Measurements from ENCODE around the gene CDC42EP4. TPM values are rescaled to one million over a fixed set of nuclear protein-coding genes. Genes with fewer than 3 reads are reported as not detected.

CDC42EP4 gene
- total RNA-seq, 1 donor from 2014 or later: 22.9 TPM

GRCh38 chr17:73341350-73342049, 29.7 kb upstream of the CDC42EP4 start:
- DNase-seq (ENCODE audit: low spot score): no peak
- Mint-ChIP-seq H3K4me3 (ENCODE audit: unreplicated experiment) (no peak overlapping the region), H3K27me3 (ENCODE audit: unreplicated experiment) (peaks cover 9% of the 10 kb centered on the region), H3K9me3 (ENCODE audit: unreplicated experiment) (no peaks in the 10 kb centered on the region), H3K36me3 (ENCODE audit: low read depth, unreplicated experiment) (no peaks in the 10 kb centered on the region), H3K27ac (ENCODE audit: unreplicated experiment) (no peak overlapping the region), H3K4me1 (ENCODE audit: unreplicated experiment) (no peaks in the 10 kb centered on the region)
- no peak for TF ChIP-seq CTCF (IDR thresholded peaks at IDR 0.05; ENCODE audit: unreplicated experiment)

- Mint-ChIP-seq H3K4me3 (ENCODE audit: unreplicated experiment) (no peak overlapping the region), H3K36me3 (ENCODE audit: low read depth, unreplicated experiment) (no peaks in the 10 kb centered on the region), H3K27ac (ENCODE audit: unreplicated experiment) (no peak overlapping the region), H3K27me3 (ENCODE audit: unreplicated experiment) (peaks cover 5% of the 10 kb centered on the region), H3K4me1 (ENCODE audit: unreplicated experiment) (no peaks in the 10 kb centered on the region), H3K9me3 (ENCODE audit: unreplicated experiment) (no peaks in the 10 kb centered on the region)
- no peak for DNase-seq (ENCODE audit: low spot score)
- no peak for TF ChIP-seq CTCF (IDR thresholded peaks at IDR 0.05; ENCODE audit: unreplicated experiment)
Measured at GRCh38 chr17:73340093-73340596, 28.3 kb upstream of the CDC42EP4 start.

GRCh38 chr17:73338566-73339197, 26.9 kb upstream of the CDC42EP4 start:
- Mint-ChIP-seq H3K9me3 (ENCODE audit: unreplicated experiment) (no peaks in the 10 kb centered on the region), H3K27me3 (ENCODE audit: unreplicated experiment) (peaks cover 5% of the 10 kb centered on the region), H3K4me3 (ENCODE audit: unreplicated experiment) (no peak overlapping the region), H3K4me1 (ENCODE audit: unreplicated experiment) (no peaks in the 10 kb centered on the region), H3K27ac (ENCODE audit: unreplicated experiment) (no peak overlapping the region), H3K36me3 (ENCODE audit: low read depth, unreplicated experiment) (no peaks in the 10 kb centered on the region)
- DNase-seq (ENCODE audit: low spot score): no peak
- no peak for TF ChIP-seq CTCF (IDR thresholded peaks at IDR 0.05; ENCODE audit: unreplicated experiment)

- no peaks in the 10 kb centered on the region for H3K4me1 Mint-ChIP-seq (ENCODE audit: unreplicated experiment)
- H3K27me3 Mint-ChIP-seq (ENCODE audit: unreplicated experiment): peaks cover 5% of the 10 kb centered on the region
- TF ChIP-seq CTCF (IDR thresholded peaks at IDR 0.05; ENCODE audit: unreplicated experiment): no peak
- no peak overlapping the region for H3K4me3 Mint-ChIP-seq (ENCODE audit: unreplicated experiment)
- no peak overlapping the region for H3K27ac Mint-ChIP-seq (ENCODE audit: unreplicated experiment)
- no peaks in the 10 kb centered on the region for H3K9me3 Mint-ChIP-seq (ENCODE audit: unreplicated experiment)
- H3K36me3 Mint-ChIP-seq (ENCODE audit: low read depth, unreplicated experiment): no peaks in the 10 kb centered on the region
- DNase-seq (ENCODE audit: low spot score): no peak
Measured at GRCh38 chr17:73338050-73338521, 26.3 kb upstream of the CDC42EP4 start.

- no peak for DNase-seq (ENCODE audit: low spot score)
- H3K4me1 Mint-ChIP-seq (ENCODE audit: unreplicated experiment): no peaks in the 10 kb centered on the region
- H3K27ac Mint-ChIP-seq (ENCODE audit: unreplicated experiment): no peak overlapping the region
- no peaks in the 10 kb centered on the region for H3K9me3 Mint-ChIP-seq (ENCODE audit: unreplicated experiment)
- peaks cover 2% of the 10 kb centered on the region for H3K27me3 Mint-ChIP-seq (ENCODE audit: unreplicated experiment)
- TF ChIP-seq CTCF (IDR thresholded peaks at IDR 0.05; ENCODE audit: unreplicated experiment): no peak
- H3K4me3 Mint-ChIP-seq (ENCODE audit: unreplicated experiment): no peak overlapping the region
- H3K36me3 Mint-ChIP-seq (ENCODE audit: low read depth, unreplicated experiment): no peaks in the 10 kb centered on the region
Measured at GRCh38 chr17:73337330-73337710, 25.5 kb upstream of the CDC42EP4 start.
